Hepatocyte (in vitro differentiated cells): Measurements from ENCODE around the gene RPN2. TPM values are rescaled to one million over a fixed set of nuclear protein-coding genes. Genes with fewer than 3 reads are reported as not detected.

Source experiments
- DNase-seq: peaks from one replicate; pipeline ENCODE4 v3.0.0-alpha.2; 2016; ENCODE audit warnings: low spot score
- H2AFZ ChIP-seq: fragments of 200-600 bp; sonication (generic); 2 replicates; pipeline ENCODE4 v1.6.0; 2016; ENCODE audit warnings: antibody characterized with exemption, mild to moderate bottlenecking
- H3K27ac ChIP-seq: fragments of 200-600 bp; sonication (generic); 2 replicates; pipeline ENCODE4 v1.5.1; 2016; ENCODE audit warnings: mild to moderate bottlenecking
- H3K27me3 ChIP-seq: fragments of 200-600 bp; sonication (generic); 2 replicates; pipeline ENCODE4 v1.6.1; 2016
- H3K36me3 ChIP-seq: fragments of 200-600 bp; sonication (generic); replicated peaks from 2 replicates; pipeline ENCODE4 v1.5.1; 2016; ENCODE audit warnings: low read depth; ENCODE audit not compliant: insufficient read depth
- H3K4me1 ChIP-seq: fragments of 200-600 bp; sonication (generic); 2 replicates; pipeline ENCODE4 v1.5.1; 2016; ENCODE audit warnings: mild to moderate bottlenecking, moderate library complexity; ENCODE audit not compliant: insufficient read depth
- H3K4me2 ChIP-seq: fragments of 200-600 bp; sonication (generic); 2 replicates; pipeline ENCODE4 v1.6.0; 2016
- H3K4me3 ChIP-seq: fragments of 200-600 bp; sonication (generic); 2 replicates; pipeline ENCODE4 v1.5.1; 2016; ENCODE audit warnings: mild to moderate bottlenecking
- H3K79me2 ChIP-seq: fragments of 200-600 bp; sonication (generic); 2 replicates; pipeline ENCODE4 v1.6.0; 2017; ENCODE audit warnings: mild to moderate bottlenecking
- H3K9me2 ChIP-seq: fragments of 200-600 bp; sonication (generic); replicated peaks from 2 replicates; pipeline ENCODE4 v1.6.0; 2017; ENCODE audit warnings: mild to moderate bottlenecking; ENCODE audit not compliant: insufficient read depth
- H3K9me3 ChIP-seq: fragments of 200-600 bp; sonication (generic); 2 replicates; pipeline ENCODE4 v1.5.1; 2016; ENCODE audit warnings: low read depth, mild to moderate bottlenecking
- H4K20me1 ChIP-seq: fragments of 200-600 bp; sonication (generic); 2 replicates; pipeline ENCODE4 v1.6.0; 2016; ENCODE audit warnings: mild to moderate bottlenecking; ENCODE audit not compliant: insufficient read depth, poor library complexity, severe bottlenecking
- CTCF ChIP-seq: fragments of 200-600 bp; sonication (generic); IDR thresholded peaks from 2 replicates; pipeline ENCODE4 v1.5.1; 2016; ENCODE audit warnings: antibody characterized with exemption, mild to moderate bottlenecking; ENCODE audit not compliant: poor library complexity
- EZH2 ChIP-seq: fragments of 200-600 bp; sonication (generic); IDR thresholded peaks from 2 replicates; pipeline ENCODE4 v1.6.1; 2016; ENCODE audit warnings: antibody characterized with exemption, mild to moderate bottlenecking, borderline replicate concordance
- EZH2phosphoT487 ChIP-seq: fragments of 200-600 bp; sonication (generic); IDR thresholded peaks from one replicate; pipeline ENCODE4 v1.6.1; 2018; ENCODE audit warnings: antibody characterized with exemption, mild to moderate bottlenecking, low read depth, moderate library complexity; ENCODE audit not compliant: unreplicated experiment, severe bottlenecking
- WGBS: methylation state at CpG from one replicate; pipeline ENCODE4 v1.1.6; 2016; ENCODE audit warnings: low lambda C conversion rate; ENCODE audit errors: missing lambda C conversion rate; 5-methylcytosine and 5-hydroxymethylcytosine counted together
- polyA plus RNA-seq: library from polyadenylated mRNA; unstranded; fragments of >200 nt; fragmentation: Nextera tagmentation; extraction: Ambion mirVana; gene quantifications from 2 replicates; pipeline ENCODE4 v1.2.1, GENCODE V29; 2016
- total RNA-seq: library from RNA; depleted of rRNA; stranded (reverse); fragments of >200 nt; gene quantifications from 2 replicates; pipeline ENCODE4 v1.2.3, GENCODE V29; 2014

The RPN2 gene
- total and polyA plus RNA-seq, 2 experiments from 2014 or later: 325 to 350 TPM

- no peak overlapping the region for H3K4me2 ChIP-seq
- no peaks in the 10 kb centered on the region for H3K27me3 ChIP-seq
- H3K36me3 ChIP-seq: no peaks in the 10 kb centered on the region
- no peak overlapping the region for H3K4me3 ChIP-seq
- H3K27ac ChIP-seq: peak overlapping the region; percentile 47
- no peaks in the 10 kb centered on the region for H3K9me2 ChIP-seq
- WGBS: 68% methylated on average over 14 of the region's 14 CpGs
- TF ChIP-seq EZH2phosphoT487: no peak
- no peak for TF ChIP-seq CTCF
- no peak for TF ChIP-seq EZH2
- H2AFZ ChIP-seq: no peak overlapping the region
- H4K20me1 ChIP-seq: peaks cover 54% of the 10 kb centered on the region
- peaks cover 88% of the 10 kb centered on the region for H3K79me2 ChIP-seq
- no peak for DNase-seq
- no peaks in the 10 kb centered on the region for H3K9me3 ChIP-seq
- H3K4me1 ChIP-seq: peaks cover 6% of the 10 kb centered on the region
These were observed 15.7 kb downstream of the RPN2 start for GRCh38 chr20:37194621-37195417.

DNA sequence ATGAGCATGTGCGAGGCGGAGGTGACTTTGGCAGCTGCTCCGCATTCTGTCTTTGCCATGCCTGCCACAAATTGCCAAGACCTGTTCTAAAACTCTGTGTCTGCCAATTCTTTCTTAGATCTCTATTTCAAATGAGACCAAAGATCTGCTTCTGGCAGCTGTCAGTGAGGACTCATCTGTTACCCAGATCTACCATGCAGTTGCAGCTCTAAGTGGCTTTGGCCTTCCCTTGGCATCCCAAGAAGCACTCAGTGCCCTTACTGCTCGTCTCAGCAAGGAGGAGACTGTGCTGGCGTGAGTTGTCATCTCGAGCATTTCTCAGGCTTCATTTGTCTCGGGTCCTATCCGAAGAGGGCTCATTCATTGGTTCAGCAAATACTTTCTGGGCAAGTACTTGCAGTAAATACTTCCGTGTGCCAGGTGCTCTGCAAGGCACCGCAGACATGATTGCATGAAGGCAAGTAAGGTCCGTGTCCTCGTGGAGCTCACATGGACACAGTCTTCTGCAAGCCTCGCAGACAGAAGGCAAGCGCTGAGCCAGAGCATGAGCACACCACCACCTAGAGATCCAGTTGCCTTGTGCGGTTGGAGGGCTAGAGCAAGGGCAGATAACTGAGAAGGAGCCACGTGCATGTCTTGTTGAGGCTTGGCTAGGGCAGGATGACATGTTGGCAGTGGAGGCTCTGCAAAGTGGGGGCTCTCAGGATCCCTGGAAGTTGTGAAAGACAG is 20.0 kb downstream of the RPN2 start:
- Histone ChIP-seq H3K79me2 (peaks cover 70% of the 10 kb centered on the region), H3K4me2 (no peak overlapping the region), H3K4me1 (peaks cover 17% of the 10 kb centered on the region), H3K4me3 (no peak overlapping the region), H3K27me3 (no peaks in the 10 kb centered on the region), H3K36me3 (peaks cover 5% of the 10 kb centered on the region), H3K27ac (no peak overlapping the region), H4K20me1 (peaks cover 22% of the 10 kb centered on the region), H3K9me3 (no peaks in the 10 kb centered on the region), H3K9me2 (no peaks in the 10 kb centered on the region), H2AFZ (no peak overlapping the region)
- WGBS: 90% methylated on average over 16 of the region's 16 CpGs
- no peak for TF ChIP-seq EZH2
- TF ChIP-seq CTCF: no peak
- no peak for TF ChIP-seq EZH2phosphoT487
- no peak for DNase-seq

DNA sequence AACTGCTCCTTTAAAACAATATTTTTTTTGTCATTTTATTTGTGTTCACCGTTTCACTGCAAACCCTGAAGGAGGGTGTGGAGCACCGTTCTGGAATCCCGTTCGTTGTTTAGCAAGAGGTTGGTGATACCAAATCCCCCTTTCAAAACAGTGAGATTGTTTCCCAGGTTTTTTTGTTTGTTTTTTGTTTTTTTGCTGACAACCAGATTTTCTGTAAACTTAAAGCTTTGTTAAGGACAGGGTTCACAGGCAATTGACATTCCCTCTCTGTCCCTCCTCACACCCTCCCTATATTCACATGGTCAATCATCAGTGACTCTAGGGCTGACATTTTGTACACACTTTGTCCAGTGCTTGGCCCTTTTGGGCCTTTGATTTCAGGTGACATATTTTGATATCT is 21.2 kb downstream of the RPN2 start:
- Histone ChIP-seq H3K9me3 (no peaks in the 10 kb centered on the region), H2AFZ (no peak overlapping the region), H3K36me3 (peaks cover 5% of the 10 kb centered on the region), H3K27me3 (no peaks in the 10 kb centered on the region), H3K4me3 (no peak overlapping the region), H3K79me2 (peaks cover 58% of the 10 kb centered on the region), H3K4me1 (peaks cover 10% of the 10 kb centered on the region), H4K20me1 (peaks cover 12% of the 10 kb centered on the region), H3K9me2 (no peaks in the 10 kb centered on the region), H3K27ac (peak overlapping the region; percentile 83), H3K4me2 (no peak overlapping the region)
- TF ChIP-seq EZH2phosphoT487 (no peak), CTCF (no peak), EZH2 (no peak)
- no peak for DNase-seq
- WGBS: 92% methylated on average over 4 of the region's 4 CpGs
